ENCODE data around the gene ROBO4. TPM values are rescaled to one million over a fixed set of nuclear protein-coding genes. Genes with fewer than 3 reads are reported as not detected.

The ROBO4 gene
- total RNA-seq, 4 donors from 2014 or later: 3.7 to 20.6 (median 5.4) TPM

- Histone ChIP-seq H3K4me1 (peaks cover 0 to 20% (median 8%) of the 10 kb centered on the region in 4 donors), H3K36me3 (no peaks in the 10 kb centered on the region), H3K27me3 (peaks cover 0 to 55% of the 10 kb centered on the region in 2 donors), H3K4me3 (no peak overlapping the region), H3K9me3 (no peaks in the 10 kb centered on the region), H3K27ac (no peak overlapping the region)
- TF ChIP-seq CTCF (IDR thresholded peaks at IDR 0.05) (no peak), POLR2A (IDR thresholded peaks at IDR 0.05) (no peak)
- DNase-seq: no peak
Measured at GRCh38 chr11:124842305-124842704, 55.4 kb downstream of the ROBO4 start.

GRCh38 chr11:124841840-124842239 is 55.8 kb downstream of the ROBO4 start:
- peaks cover 0 to 20% (median 8%) of the 10 kb centered on the region in 4 donors for H3K4me1 ChIP-seq
- H3K9me3 ChIP-seq: no peaks in the 10 kb centered on the region
- no peak for DNase-seq
- no peaks in the 10 kb centered on the region for H3K36me3 ChIP-seq
- no peak overlapping the region for H3K27ac ChIP-seq
- TF ChIP-seq CTCF (IDR thresholded peaks at IDR 0.05) (no peak), POLR2A (IDR thresholded peaks at IDR 0.05) (no peak)
- no peak overlapping the region for H3K4me3 ChIP-seq
- H3K27me3 ChIP-seq: peaks cover 0 to 55% of the 10 kb centered on the region in 2 donors

GRCh38 chr11:124841201-124841600 is 56.5 kb downstream of the ROBO4 start:
- no peak for TF ChIP-seq POLR2A (IDR thresholded peaks at IDR 0.05)
- TF ChIP-seq CTCF (IDR thresholded peaks at IDR 0.05): no peak
- peaks cover 0 to 52% of the 10 kb centered on the region in 2 donors for H3K27me3 ChIP-seq
- no peak overlapping the region for H3K4me3 ChIP-seq
- H3K36me3 ChIP-seq: no peaks in the 10 kb centered on the region
- DNase-seq: no peak
- no peaks in the 10 kb centered on the region for H3K9me3 ChIP-seq
- H3K27ac ChIP-seq: no peak overlapping the region
- peaks cover 0 to 20% (median 8%) of the 10 kb centered on the region in 4 donors for H3K4me1 ChIP-seq

- no peak for TF ChIP-seq CTCF (IDR thresholded peaks at IDR 0.05)
- no peak for TF ChIP-seq POLR2A (IDR thresholded peaks at IDR 0.05)
- no peak overlapping the region for H3K27ac ChIP-seq
- DNase-seq: no peak
- H3K27me3 ChIP-seq: peaks cover 0 to 46% of the 10 kb centered on the region in 2 donors
- peaks cover 0 to 20% (median 8%) of the 10 kb centered on the region in 4 donors for H3K4me1 ChIP-seq
- H3K9me3 ChIP-seq: no peaks in the 10 kb centered on the region
- no peaks in the 10 kb centered on the region for H3K36me3 ChIP-seq
- H3K4me3 ChIP-seq: no peak overlapping the region
Measured at GRCh38 chr11:124840666-124841065, 57.0 kb downstream of the ROBO4 start.

DNA sequence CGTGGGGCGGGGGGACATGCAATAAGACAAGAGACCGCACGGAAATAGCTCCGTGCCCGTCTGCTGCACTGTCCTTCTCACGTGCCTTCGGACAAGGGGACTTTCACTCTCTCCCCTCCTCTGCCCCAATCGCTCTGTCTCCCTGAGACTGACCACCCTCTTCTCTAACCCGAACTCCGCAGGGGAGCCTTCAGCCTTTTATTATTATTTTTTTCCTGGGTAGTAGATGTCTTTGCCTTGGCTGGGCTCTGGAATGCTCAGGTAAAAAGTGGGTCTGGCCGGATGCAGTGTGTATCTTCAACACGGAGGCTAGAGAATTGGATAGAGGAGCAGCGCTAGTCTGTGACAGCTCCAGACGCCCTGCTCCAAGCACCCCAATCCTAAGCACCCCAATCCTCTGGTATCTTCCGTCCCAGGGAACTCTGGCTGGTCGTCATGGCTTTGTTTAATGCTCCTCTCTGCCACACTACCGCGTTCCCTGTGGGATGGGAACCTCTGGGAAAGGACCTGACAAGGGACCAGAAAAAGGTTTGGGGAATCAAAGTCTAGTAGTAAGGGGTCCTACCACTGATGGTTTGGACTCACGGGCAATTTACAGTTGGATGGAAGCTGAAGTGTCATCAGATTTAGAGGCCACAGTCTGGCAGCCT is 57.6 kb downstream of the ROBO4 start:
- H3K36me3 ChIP-seq: no peaks in the 10 kb centered on the region
- no peaks in the 10 kb centered on the region for H3K9me3 ChIP-seq
- TF ChIP-seq POLR2A (IDR thresholded peaks at IDR 0.05) (no peak), CTCF (IDR thresholded peaks at IDR 0.05) (no peak)
- H3K27me3 ChIP-seq: peaks cover 0 to 41% of the 10 kb centered on the region in 2 donors
- H3K27ac ChIP-seq: no peak overlapping the region
- peaks cover 0 to 20% (median 8%) of the 10 kb centered on the region in 4 donors for H3K4me1 ChIP-seq
- no peak for DNase-seq
- H3K4me3 ChIP-seq: peak overlapping the region in 3 of 4 donors; percentile 33 to 43 (median 39)

Measured in Peyer's patch (tissue), 4 donors.